GM23338 (cell line): ENCODE measurements around the gene MAP1S. TPM values are rescaled to one million over a fixed set of nuclear protein-coding genes. Genes with fewer than 3 reads are reported as not detected.

Experiments used
- ATAC-seq: fragments of 200-7000 bp; cut with Tn5 transposase; 3 replicates; pipeline ENCODE4 v1.9.1; 2020
- DNase-seq: peaks from one replicate; pipeline ENCODE4 v3.0.0-alpha.2; 2015; ENCODE audit warnings: low spot score
- H2AFZ ChIP-seq: fragments of 200-600 bp; sonication (generic); 2 replicates; pipeline ENCODE4 v1.8.0; 2016; ENCODE audit warnings: antibody characterized with exemption, mild to moderate bottlenecking, moderate library complexity
- H3F3A ChIP-seq: fragments of 200-600 bp; sonication (generic); replicated peaks from 2 replicates; pipeline ENCODE4 v1.8.0; 2017; ENCODE audit warnings: antibody characterized with exemption, mixed run types, low read depth
- H3K27ac ChIP-seq: fragments of 200-600 bp; sonication (generic); 2 replicates; pipeline ENCODE4 v1.6.1; 2016; ENCODE audit warnings: low read depth
- H3K27me3 ChIP-seq: fragments of 200-600 bp; sonication (generic); 2 replicates; pipeline ENCODE4 v1.8.0; 2016; ENCODE audit warnings: mild to moderate bottlenecking, mixed run types, moderate library complexity; ENCODE audit not compliant: insufficient read depth
- H3K36me3 ChIP-seq: fragments of 200-600 bp; sonication (generic); 2 replicates; pipeline ENCODE4 v1.8.0; 2016; ENCODE audit warnings: mild to moderate bottlenecking; ENCODE audit not compliant: insufficient read depth
- H3K4me1 ChIP-seq: fragments of 200-600 bp; sonication (generic); 2 replicates; pipeline ENCODE4 v1.8.0; 2016; ENCODE audit warnings: mild to moderate bottlenecking, moderate library complexity; ENCODE audit not compliant: insufficient read depth
- H3K4me2 ChIP-seq: fragments of 200-600 bp; sonication (generic); 2 replicates; pipeline ENCODE4 v1.7.1; 2017; ENCODE audit warnings: mixed run types
- H3K4me3 ChIP-seq: fragments of 200-600 bp; sonication (generic); 2 replicates; pipeline ENCODE4 v1.6.1; 2016; ENCODE audit warnings: mixed run types
- H3K79me2 ChIP-seq: fragments of 200-600 bp; sonication (generic); replicated peaks from 2 replicates; pipeline ENCODE4 v1.8.0; 2017; ENCODE audit warnings: mild to moderate bottlenecking; ENCODE audit not compliant: insufficient read depth
- H3K9me2 ChIP-seq: fragments of 200-600 bp; sonication (generic); 2 replicates; pipeline ENCODE4 v1.8.0; 2017; ENCODE audit not compliant: insufficient read depth
- H4K20me1 ChIP-seq: fragments of 200-600 bp; sonication (generic); replicated peaks from 2 replicates; pipeline ENCODE4 v1.8.0; 2017; ENCODE audit warnings: mild to moderate bottlenecking; ENCODE audit not compliant: insufficient read depth
- H3K27ac Mint-ChIP-seq: 2 replicates; pipeline ENCODE4 v1.8.0; 2020; ENCODE audit warnings: inconsistent platforms, mild to moderate bottlenecking, moderate library complexity, mixed read lengths
- H3K27me3 Mint-ChIP-seq: 3 replicates; pipeline ENCODE4 v1.8.0; 2022; ENCODE audit warnings: low read depth, mild to moderate bottlenecking, moderate library complexity, mixed read lengths, inconsistent platforms; ENCODE audit not compliant: insufficient read depth, poor library complexity
- H3K36me3 Mint-ChIP-seq: 3 replicates; pipeline ENCODE4 v1.8.0; 2021; ENCODE audit warnings: low read depth, mild to moderate bottlenecking, inconsistent platforms, moderate library complexity, mixed read lengths
- H3K4me1 Mint-ChIP-seq: 3 replicates; pipeline ENCODE4 v1.8.0; 2020; ENCODE audit warnings: mild to moderate bottlenecking, inconsistent platforms, mixed read lengths
- H3K4me3 Mint-ChIP-seq: 3 replicates; pipeline ENCODE4 v1.8.0; 2021; ENCODE audit warnings: moderate library complexity, mild to moderate bottlenecking, inconsistent platforms, mixed read lengths
- H3K9me3 Mint-ChIP-seq: 3 replicates; pipeline ENCODE4 v1.8.0; 2020; ENCODE audit warnings: moderate library complexity, mild to moderate bottlenecking, inconsistent platforms, mixed read lengths
- CREB1 ChIP-seq: fragments of 250-450 bp; sonication (Bioruptor Pico); IDR thresholded peaks from 2 replicates; pipeline ENCODE4 v1.5.0; 2020; ENCODE audit warnings: low read depth, mild to moderate bottlenecking, moderate library complexity
- EZH2 ChIP-seq: fragments of 200-600 bp; sonication (generic); IDR thresholded peaks from one replicate; pipeline ENCODE4 v1.8.0; 2017; ENCODE audit warnings: antibody characterized with exemption, mild to moderate bottlenecking, low read depth; ENCODE audit not compliant: unreplicated experiment
- EZH2phosphoT487 ChIP-seq: fragments of 200-600 bp; sonication (generic); IDR thresholded peaks from one replicate; pipeline ENCODE4 v1.8.1; 2018; ENCODE audit warnings: antibody characterized with exemption; ENCODE audit not compliant: unreplicated experiment
- JUNB ChIP-seq: IDR thresholded peaks from one replicate; pipeline ENCODE4 v1.6.1; 2016; ENCODE audit warnings: antibody characterized with exemption; ENCODE audit not compliant: unreplicated experiment
- NANOG ChIP-seq: IDR thresholded peaks from 2 replicates; pipeline ENCODE4 v1.6.1; 2016; ENCODE audit warnings: antibody characterized with exemption, borderline replicate concordance
- POLR2AphosphoS5 ChIP-seq: IDR thresholded peaks from 2 replicates; pipeline ENCODE4 v1.6.1; 2016; ENCODE audit warnings: antibody characterized with exemption, low read depth
- STAT1 ChIP-seq: IDR thresholded peaks from one replicate; pipeline ENCODE4 v1.6.1; 2016; ENCODE audit warnings: antibody characterized with exemption; ENCODE audit not compliant: unreplicated experiment
- ZNF114 ChIP-seq: fragments of 250-450 bp; sonication (Bioruptor Pico); IDR thresholded peaks from 2 replicates; pipeline ENCODE4 v1.5.0; 2020; ENCODE audit warnings: mild to moderate bottlenecking, moderate library complexity
- ZNF331 ChIP-seq: fragments of 250-450 bp; sonication (Bioruptor Pico); IDR thresholded peaks from 2 replicates; pipeline ENCODE4 v1.5.0; 2020; ENCODE audit warnings: low read depth, mild to moderate bottlenecking, moderate library complexity
- polyA plus RNA-seq: library from polyadenylated mRNA; unstranded; fragments of >200 nt; fragmentation: Nextera tagmentation; extraction: Ambion mirVana; gene quantifications from 2 replicates; pipeline ENCODE4 v1.2.1, GENCODE V29; 2016
- total RNA-seq: library from RNA; depleted of rRNA; stranded (reverse); fragments of >200 nt; shearing (Covaris generic); gene quantifications from 2 replicates; pipeline ENCODE4 v1.2.3, GENCODE V29; 2014
- TF ChIP-seq, protein P1 (sequence below), 2 experiments: fragments of 200-600 bp in 1 of 2; sonication (generic) in 1 of 2; conservative IDR thresholded peaks; 2 replicates each; pipeline versions ENCODE4 v1.5.1 to v1.6.1; 2016 to 2017; ENCODE audit warnings: antibody characterized with exemption in 2 of 2, low read depth in 2 of 2, mild to moderate bottlenecking in 2 of 2, moderate library complexity in 1 of 2
- TF ChIP-seq, protein P2 (sequence below): IDR thresholded peaks from one replicate; pipeline ENCODE4 v1.6.1; 2018; ENCODE audit warnings: antibody characterized with exemption; ENCODE audit not compliant: unreplicated experiment
- TF ChIP-seq, protein P3 (sequence below): IDR thresholded peaks from 2 replicates; pipeline ENCODE4 v1.6.1; 2016; ENCODE audit warnings: antibody characterized with exemption
- TF ChIP-seq, protein P4 (sequence below): fragments of 250-450 bp; sonication (Bioruptor Pico); IDR thresholded peaks from 2 replicates; pipeline ENCODE4 v1.5.0; 2020; ENCODE audit warnings: mild to moderate bottlenecking, moderate library complexity

MAP1S gene
- total and polyA plus RNA-seq, 2 experiments from 2014 or later = 102 to 104 TPM

DNA sequence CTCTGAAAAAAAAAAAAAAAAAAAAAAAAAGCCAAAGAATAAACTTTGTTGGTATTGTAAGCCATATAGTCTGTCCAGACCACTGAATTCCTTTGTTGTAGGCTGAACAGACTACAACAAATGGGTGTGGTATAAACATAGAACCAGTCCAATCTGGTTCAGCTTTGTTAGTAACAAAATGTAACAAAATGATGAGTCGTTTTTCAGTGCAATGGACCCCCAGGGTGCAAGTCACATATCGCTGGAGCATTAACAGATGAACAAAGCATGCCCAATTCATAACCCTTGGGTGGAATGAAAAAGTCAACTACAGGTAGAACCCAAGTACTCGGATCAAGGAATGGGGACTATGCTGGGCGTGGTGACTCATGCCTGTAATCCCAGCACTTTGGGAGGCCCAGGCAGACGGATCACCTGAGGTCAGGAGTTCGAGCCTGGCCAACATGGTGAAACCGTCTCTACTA, 18.4 kb downstream of the MAP1S start:
- DNase-seq (no peak), ATAC-seq (no peak)
- Mint-ChIP-seq H3K36me3 (peaks cover 44% of the 10 kb centered on the region), H3K27me3 (peaks cover 9% of the 10 kb centered on the region), H3K4me3 (no peak overlapping the region), H3K27ac (no peak overlapping the region), H3K4me1 (peaks cover 4% of the 10 kb centered on the region; the same call in 1 of the 3 replicates), H3K9me3 (peaks cover 16% of the 10 kb centered on the region)
- Histone ChIP-seq H3K27me3 (no peaks in the 10 kb centered on the region), H2AFZ (no peak overlapping the region), H3K79me2 (0 out of 2 replicates have a peak, but pooled peaks cover 2% of the 10 kb centered on the region), H3K4me2 (no peak overlapping the region), H4K20me1 (peaks cover 17% of the 10 kb centered on the region; the same call in 1 of the 2 replicates), H3K27ac (no peak overlapping the region), H3K4me3 (no peak overlapping the region), H3K9me2 (no peaks in the 10 kb centered on the region), H3F3A (peaks cover 9% of the 10 kb centered on the region; the same call in 1 of the 2 replicates), H3K4me1 (0 out of 2 replicates have a peak, but pooled peaks cover 3% of the 10 kb centered on the region), H3K36me3 (no peaks in the 10 kb centered on the region; the same call in 1 of the 2 replicates)
- TF ChIP-seq ZNF114 (CRISPR knock-in tag) (no peak), CREB1 (CRISPR knock-in tag) (no peak), ZNF331 (CRISPR knock-in tag) (no peak), STAT1 (no peak), EZH2phosphoT487 (no peak), NANOG (no peak), JUNB (no peak), POLR2AphosphoS5 (no peak), EZH2 (no peak)
- TF ChIP-seq, protein P1, sequence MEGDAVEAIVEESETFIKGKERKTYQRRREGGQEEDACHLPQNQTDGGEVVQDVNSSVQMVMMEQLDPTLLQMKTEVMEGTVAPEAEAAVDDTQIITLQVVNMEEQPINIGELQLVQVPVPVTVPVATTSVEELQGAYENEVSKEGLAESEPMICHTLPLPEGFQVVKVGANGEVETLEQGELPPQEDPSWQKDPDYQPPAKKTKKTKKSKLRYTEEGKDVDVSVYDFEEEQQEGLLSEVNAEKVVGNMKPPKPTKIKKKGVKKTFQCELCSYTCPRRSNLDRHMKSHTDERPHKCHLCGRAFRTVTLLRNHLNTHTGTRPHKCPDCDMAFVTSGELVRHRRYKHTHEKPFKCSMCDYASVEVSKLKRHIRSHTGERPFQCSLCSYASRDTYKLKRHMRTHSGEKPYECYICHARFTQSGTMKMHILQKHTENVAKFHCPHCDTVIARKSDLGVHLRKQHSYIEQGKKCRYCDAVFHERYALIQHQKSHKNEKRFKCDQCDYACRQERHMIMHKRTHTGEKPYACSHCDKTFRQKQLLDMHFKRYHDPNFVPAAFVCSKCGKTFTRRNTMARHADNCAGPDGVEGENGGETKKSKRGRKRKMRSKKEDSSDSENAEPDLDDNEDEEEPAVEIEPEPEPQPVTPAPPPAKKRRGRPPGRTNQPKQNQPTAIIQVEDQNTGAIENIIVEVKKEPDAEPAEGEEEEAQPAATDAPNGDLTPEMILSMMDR (conservative IDR thresholded peaks at IDR 0.05; ENCODE audit: low read depth in 2 of 2) = no peak
- TF ChIP-seq, protein P2, sequence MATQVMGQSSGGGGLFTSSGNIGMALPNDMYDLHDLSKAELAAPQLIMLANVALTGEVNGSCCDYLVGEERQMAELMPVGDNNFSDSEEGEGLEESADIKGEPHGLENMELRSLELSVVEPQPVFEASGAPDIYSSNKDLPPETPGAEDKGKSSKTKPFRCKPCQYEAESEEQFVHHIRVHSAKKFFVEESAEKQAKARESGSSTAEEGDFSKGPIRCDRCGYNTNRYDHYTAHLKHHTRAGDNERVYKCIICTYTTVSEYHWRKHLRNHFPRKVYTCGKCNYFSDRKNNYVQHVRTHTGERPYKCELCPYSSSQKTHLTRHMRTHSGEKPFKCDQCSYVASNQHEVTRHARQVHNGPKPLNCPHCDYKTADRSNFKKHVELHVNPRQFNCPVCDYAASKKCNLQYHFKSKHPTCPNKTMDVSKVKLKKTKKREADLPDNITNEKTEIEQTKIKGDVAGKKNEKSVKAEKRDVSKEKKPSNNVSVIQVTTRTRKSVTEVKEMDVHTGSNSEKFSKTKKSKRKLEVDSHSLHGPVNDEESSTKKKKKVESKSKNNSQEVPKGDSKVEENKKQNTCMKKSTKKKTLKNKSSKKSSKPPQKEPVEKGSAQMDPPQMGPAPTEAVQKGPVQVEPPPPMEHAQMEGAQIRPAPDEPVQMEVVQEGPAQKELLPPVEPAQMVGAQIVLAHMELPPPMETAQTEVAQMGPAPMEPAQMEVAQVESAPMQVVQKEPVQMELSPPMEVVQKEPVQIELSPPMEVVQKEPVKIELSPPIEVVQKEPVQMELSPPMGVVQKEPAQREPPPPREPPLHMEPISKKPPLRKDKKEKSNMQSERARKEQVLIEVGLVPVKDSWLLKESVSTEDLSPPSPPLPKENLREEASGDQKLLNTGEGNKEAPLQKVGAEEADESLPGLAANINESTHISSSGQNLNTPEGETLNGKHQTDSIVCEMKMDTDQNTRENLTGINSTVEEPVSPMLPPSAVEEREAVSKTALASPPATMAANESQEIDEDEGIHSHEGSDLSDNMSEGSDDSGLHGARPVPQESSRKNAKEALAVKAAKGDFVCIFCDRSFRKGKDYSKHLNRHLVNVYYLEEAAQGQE = no peak
- TF ChIP-seq, protein P3, sequence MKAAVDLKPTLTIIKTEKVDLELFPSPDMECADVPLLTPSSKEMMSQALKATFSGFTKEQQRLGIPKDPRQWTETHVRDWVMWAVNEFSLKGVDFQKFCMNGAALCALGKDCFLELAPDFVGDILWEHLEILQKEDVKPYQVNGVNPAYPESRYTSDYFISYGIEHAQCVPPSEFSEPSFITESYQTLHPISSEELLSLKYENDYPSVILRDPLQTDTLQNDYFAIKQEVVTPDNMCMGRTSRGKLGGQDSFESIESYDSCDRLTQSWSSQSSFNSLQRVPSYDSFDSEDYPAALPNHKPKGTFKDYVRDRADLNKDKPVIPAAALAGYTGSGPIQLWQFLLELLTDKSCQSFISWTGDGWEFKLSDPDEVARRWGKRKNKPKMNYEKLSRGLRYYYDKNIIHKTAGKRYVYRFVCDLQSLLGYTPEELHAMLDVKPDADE = no peak
- TF ChIP-seq, protein P4, sequence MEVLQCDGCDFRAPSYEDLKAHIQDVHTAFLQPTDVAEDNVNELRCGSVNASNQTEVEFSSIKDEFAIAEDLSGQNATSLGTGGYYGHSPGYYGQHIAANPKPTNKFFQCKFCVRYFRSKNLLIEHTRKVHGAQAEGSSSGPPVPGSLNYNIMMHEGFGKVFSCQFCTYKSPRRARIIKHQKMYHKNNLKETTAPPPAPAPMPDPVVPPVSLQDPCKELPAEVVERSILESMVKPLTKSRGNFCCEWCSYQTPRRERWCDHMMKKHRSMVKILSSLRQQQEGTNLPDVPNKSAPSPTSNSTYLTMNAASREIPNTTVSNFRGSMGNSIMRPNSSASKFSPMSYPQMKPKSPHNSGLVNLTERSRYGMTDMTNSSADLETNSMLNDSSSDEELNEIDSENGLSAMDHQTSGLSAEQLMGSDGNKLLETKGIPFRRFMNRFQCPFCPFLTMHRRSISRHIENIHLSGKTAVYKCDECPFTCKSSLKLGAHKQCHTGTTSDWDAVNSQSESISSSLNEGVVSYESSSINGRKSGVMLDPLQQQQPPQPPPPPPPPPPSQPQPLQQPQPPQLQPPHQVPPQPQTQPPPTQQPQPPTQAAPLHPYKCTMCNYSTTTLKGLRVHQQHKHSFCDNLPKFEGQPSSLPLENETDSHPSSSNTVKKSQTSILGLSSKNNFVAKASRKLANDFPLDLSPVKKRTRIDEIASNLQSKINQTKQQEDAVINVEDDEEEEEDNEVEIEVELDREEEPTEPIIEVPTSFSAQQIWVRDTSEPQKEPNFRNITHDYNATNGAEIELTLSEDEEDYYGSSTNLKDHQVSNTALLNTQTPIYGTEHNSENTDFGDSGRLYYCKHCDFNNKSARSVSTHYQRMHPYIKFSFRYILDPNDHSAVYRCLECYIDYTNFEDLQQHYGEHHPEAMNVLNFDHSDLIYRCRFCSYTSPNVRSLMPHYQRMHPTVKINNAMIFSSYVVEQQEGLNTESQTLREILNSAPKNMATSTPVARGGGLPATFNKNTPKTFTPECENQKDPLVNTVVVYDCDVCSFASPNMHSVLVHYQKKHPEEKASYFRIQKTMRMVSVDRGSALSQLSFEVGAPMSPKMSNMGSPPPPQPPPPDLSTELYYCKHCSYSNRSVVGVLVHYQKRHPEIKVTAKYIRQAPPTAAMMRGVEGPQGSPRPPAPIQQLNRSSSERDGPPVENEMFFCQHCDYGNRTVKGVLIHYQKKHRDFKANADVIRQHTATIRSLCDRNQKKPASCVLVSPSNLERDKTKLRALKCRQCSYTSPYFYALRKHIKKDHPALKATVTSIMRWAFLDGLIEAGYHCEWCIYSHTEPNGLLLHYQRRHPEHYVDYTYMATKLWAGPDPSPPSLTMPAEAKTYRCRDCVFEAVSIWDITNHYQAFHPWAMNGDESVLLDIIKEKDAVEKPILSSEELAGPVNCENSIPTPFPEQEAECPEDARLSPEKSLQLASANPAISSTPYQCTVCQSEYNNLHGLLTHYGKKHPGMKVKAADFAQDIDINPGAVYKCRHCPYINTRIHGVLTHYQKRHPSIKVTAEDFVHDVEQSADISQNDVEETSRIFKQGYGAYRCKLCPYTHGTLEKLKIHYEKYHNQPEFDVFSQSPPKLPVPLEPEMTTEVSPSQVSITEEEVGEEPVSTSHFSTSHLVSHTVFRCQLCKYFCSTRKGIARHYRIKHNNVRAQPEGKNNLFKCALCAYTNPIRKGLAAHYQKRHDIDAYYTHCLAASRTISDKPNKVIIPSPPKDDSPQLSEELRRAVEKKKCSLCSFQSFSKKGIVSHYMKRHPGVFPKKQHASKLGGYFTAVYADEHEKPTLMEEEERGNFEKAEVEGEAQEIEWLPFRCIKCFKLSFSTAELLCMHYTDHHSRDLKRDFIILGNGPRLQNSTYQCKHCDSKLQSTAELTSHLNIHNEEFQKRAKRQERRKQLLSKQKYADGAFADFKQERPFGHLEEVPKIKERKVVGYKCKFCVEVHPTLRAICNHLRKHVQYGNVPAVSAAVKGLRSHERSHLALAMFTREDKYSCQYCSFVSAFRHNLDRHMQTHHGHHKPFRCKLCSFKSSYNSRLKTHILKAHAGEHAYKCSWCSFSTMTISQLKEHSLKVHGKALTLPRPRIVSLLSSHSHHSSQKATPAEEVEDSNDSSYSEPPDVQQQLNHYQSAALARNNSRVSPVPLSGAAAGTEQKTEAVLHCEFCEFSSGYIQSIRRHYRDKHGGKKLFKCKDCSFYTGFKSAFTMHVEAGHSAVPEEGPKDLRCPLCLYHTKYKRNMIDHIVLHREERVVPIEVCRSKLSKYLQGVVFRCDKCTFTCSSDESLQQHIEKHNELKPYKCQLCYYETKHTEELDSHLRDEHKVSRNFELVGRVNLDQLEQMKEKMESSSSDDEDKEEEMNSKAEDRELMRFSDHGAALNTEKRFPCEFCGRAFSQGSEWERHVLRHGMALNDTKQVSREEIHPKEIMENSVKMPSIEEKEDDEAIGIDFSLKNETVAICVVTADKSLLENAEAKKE (CRISPR knock-in tag) = no peak
